Caco-2 (cell line): ENCODE measurements around the gene KSR2. TPM values are rescaled to one million over a fixed set of nuclear protein-coding genes. Genes with fewer than 3 reads are reported as not detected.

Experiments
- BruUV-seq: library from RNA; stranded (reverse); fragments of 400-500 nt; replicated peaks from 2 replicates; lab custom pipeline; 2021; lab: Mats Ljungman, UMichigan
- CTCF ChIA-PET: fragments of 300-600 bp; sonication (Branson Sonifier 250); formaldehyde crosslinking; loops from one replicate; lab custom pipeline; 2022; ENCODE audit warnings: antibody characterized with exemption; lab: Charles Lee
- POLR2A ChIA-PET: fragments of 300-600 bp; sonication (Branson Sonifier 250); formaldehyde crosslinking; loops from one replicate; lab custom pipeline; 2022; ENCODE audit warnings: antibody characterized with exemption; lab: Charles Lee
- DNase-seq, 2 experiments: peaks; one replicate each; pipeline versions ENCODE4 v3.0.0 to v3.0.0-alpha.2; 2020 to 2022
- H3K27me3 ChIP-seq: replicated peaks from 2 replicates; pipeline ENCODE4 v1.6.0; 2011; ENCODE audit warnings: low read length; ENCODE audit not compliant: control insufficient read depth, insufficient read depth
- H3K36me3 ChIP-seq: 2 replicates; pipeline ENCODE4 v1.5.1; 2011; ENCODE audit warnings: low read length; ENCODE audit not compliant: control insufficient read depth, insufficient read depth
- H3K4me1 ChIP-seq: fragments of 250-450 bp; sonication (Bioruptor Pico); 2 replicates; pipeline ENCODE4 v1.5.1; 2020; ENCODE audit warnings: mild to moderate bottlenecking
- H3K4me3 ChIP-seq: 2 replicates; pipeline ENCODE4 v1.5.1; 2011; ENCODE audit warnings: low read depth, mild to moderate bottlenecking, control low read depth, low read length
- H3K9me3 ChIP-seq: fragments of 250-450 bp; sonication (Bioruptor Pico); 2 replicates; pipeline ENCODE4 v1.5.1; 2020; ENCODE audit warnings: mild to moderate bottlenecking, moderate library complexity
- H3K27ac Mint-ChIP-seq: one replicate; pipeline ENCODE4 v1.8.0; 2022; ENCODE audit warnings: mixed read lengths; ENCODE audit not compliant: unreplicated experiment
- H3K27me3 Mint-ChIP-seq: one replicate; pipeline ENCODE4 v1.8.0; 2022; ENCODE audit warnings: mixed read lengths; ENCODE audit not compliant: insufficient read depth, unreplicated experiment
- H3K36me3 Mint-ChIP-seq: one replicate; pipeline ENCODE4 v1.8.0; 2022; ENCODE audit warnings: mild to moderate bottlenecking, mixed read lengths; ENCODE audit not compliant: insufficient read depth, unreplicated experiment
- H3K4me1 Mint-ChIP-seq: one replicate; pipeline ENCODE4 v1.8.0; 2022; ENCODE audit warnings: low read depth, mixed read lengths; ENCODE audit not compliant: unreplicated experiment
- H3K4me3 Mint-ChIP-seq: one replicate; pipeline ENCODE4 v1.8.0; 2022; ENCODE audit warnings: mild to moderate bottlenecking, moderate library complexity, mixed read lengths; ENCODE audit not compliant: unreplicated experiment
- H3K9me3 Mint-ChIP-seq: one replicate; pipeline ENCODE4 v1.8.0; 2022; ENCODE audit warnings: mixed read lengths; ENCODE audit not compliant: unreplicated experiment
- CTCF ChIP-seq, 2 experiments: fragments of 200-600 bp in 1 of 2; IDR thresholded peaks; 1 replicate in 1 of 2; 2 replicates in 1 of 2; pipeline versions ENCODE4 v1.5.1 to v1.8.0; 2011 to 2022; ENCODE audit warnings: antibody characterized with exemption in 1 of 2, control low read depth in 1 of 2, inconsistent platforms in 1 of 2, low read depth in 1 of 2, low read length in 1 of 2, mild to moderate bottlenecking in 1 of 2, moderate library complexity in 1 of 2; ENCODE audit not compliant: insufficient read depth in 1 of 2, severe bottlenecking in 1 of 2, unreplicated experiment in 1 of 2
- intact Hi-C: fragments of 100-400 bp; cut with micrococcal nuclease; formaldehyde crosslinking; loops from one replicate; pipeline ENCODE4 v1.10.0; 2022; ENCODE audit not compliant: unreplicated experiment
- total RNA-seq: library from RNA; stranded (reverse); gene quantifications from 2 replicates; pipeline ENCODE4 v1.2.3, GENCODE V29; 2022

Gene KSR2
- total RNA-seq, 1 experiment from 2014 or later: 0.66 TPM

- Mint-ChIP-seq H3K4me1 (no peaks in the 10 kb centered on the region), H3K36me3 (no peaks in the 10 kb centered on the region), H3K27ac (no peak overlapping the region), H3K27me3 (no peaks in the 10 kb centered on the region), H3K9me3 (no peaks in the 10 kb centered on the region), H3K4me3 (no peak overlapping the region)
- H3K4me3 ChIP-seq: no peak overlapping the region
- no peaks in the 10 kb centered on the region for H3K9me3 ChIP-seq
- no peaks in the 10 kb centered on the region for H3K36me3 ChIP-seq
- DNase-seq: no peak
- no peaks in the 10 kb centered on the region for H3K27me3 ChIP-seq
- TF ChIP-seq CTCF (IDR thresholded peaks at IDR 0.05; ENCODE audit: insufficient read depth in 1 of 2, low read depth in 1 of 2, low read length in 1 of 2, severe bottlenecking in 1 of 2, unreplicated experiment in 1 of 2): no peak
- no peaks in the 10 kb centered on the region for H3K4me1 ChIP-seq
- intact Hi-C loops: no loop called here
- ChIA-PET POLR2A (no interaction called here), CTCF (interaction anchor here (0.6 kb wide), 1 partner anchor 585 kb away, joined by 4 read pairs; no protein-coding TSS in a partner anchor)
- no TSS peak for BruUV-seq
These were observed 150.4 kb downstream of the KSR2 start for GRCh38 chr12:117818400-117818799.

- ChIA-PET POLR2A (no interaction called here), CTCF (no interaction called here)
- Mint-ChIP-seq H3K4me3 (no peak overlapping the region), H3K27me3 (no peaks in the 10 kb centered on the region), H3K9me3 (no peaks in the 10 kb centered on the region), H3K27ac (no peak overlapping the region), H3K4me1 (no peaks in the 10 kb centered on the region), H3K36me3 (no peaks in the 10 kb centered on the region)
- no peaks in the 10 kb centered on the region for H3K27me3 ChIP-seq
- intact Hi-C loops: no loop called here
- TF ChIP-seq CTCF (IDR thresholded peaks at IDR 0.05; ENCODE audit: insufficient read depth in 1 of 2, low read depth in 1 of 2, low read length in 1 of 2, severe bottlenecking in 1 of 2, unreplicated experiment in 1 of 2): no peak
- no TSS peak for BruUV-seq
- H3K36me3 ChIP-seq: no peaks in the 10 kb centered on the region
- H3K9me3 ChIP-seq: no peaks in the 10 kb centered on the region
- DNase-seq: no peak
- H3K4me1 ChIP-seq: no peaks in the 10 kb centered on the region
- H3K4me3 ChIP-seq: no peak overlapping the region
These were observed 159.3 kb downstream of the KSR2 start for GRCh38 chr12:117809509-117809908.

- Mint-ChIP-seq H3K27me3 (no peaks in the 10 kb centered on the region), H3K4me3 (no peak overlapping the region), H3K9me3 (no peaks in the 10 kb centered on the region), H3K36me3 (no peaks in the 10 kb centered on the region), H3K4me1 (peaks cover 5% of the 10 kb centered on the region), H3K27ac (no peak overlapping the region)
- ChIA-PET POLR2A (no interaction called here), CTCF (no interaction called here)
- DNase-seq: no peak
- TF ChIP-seq CTCF (IDR thresholded peaks at IDR 0.05; ENCODE audit: insufficient read depth in 1 of 2, low read depth in 1 of 2, low read length in 1 of 2, severe bottlenecking in 1 of 2, unreplicated experiment in 1 of 2): no peak
- intact Hi-C loops: no loop called here
- Histone ChIP-seq H3K27me3 (no peaks in the 10 kb centered on the region), H3K36me3 (no peaks in the 10 kb centered on the region), H3K9me3 (no peaks in the 10 kb centered on the region), H3K4me1 (peaks cover 8% of the 10 kb centered on the region), H3K4me3 (no peak overlapping the region)
- no TSS peak for BruUV-seq
These were observed 160.8 kb downstream of the KSR2 start for GRCh38 chr12:117807946-117808345.
